Activated CD4-positive, alpha-beta T cell treated with anti-CD3 and anti-CD28 coated beads for 1 hour (primary cell): ENCODE results near the gene DNAH1.

Experiments
- DNase-seq: peaks from one replicate; pipeline ENCODE4 v3.0.0-alpha.2; 2020

DNAH1 gene

GRCh38 chr3:52437326-52438103 lies 121.4 kb downstream of the DNAH1 start:
- DNase-seq: no peak

DNA sequence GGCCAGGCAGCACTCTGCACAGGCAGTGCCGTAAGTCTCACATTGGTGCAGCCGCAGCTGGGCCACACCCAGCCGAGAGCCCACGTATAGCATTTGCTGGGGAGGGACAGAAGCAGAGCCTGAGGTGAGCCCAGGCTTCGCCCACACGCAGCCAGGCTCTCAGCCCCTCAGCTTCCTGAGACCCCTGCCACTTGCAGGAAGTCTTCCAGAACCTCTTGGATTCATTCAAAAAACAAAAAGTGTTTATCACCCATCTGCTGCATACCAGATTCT lies 121.9 kb downstream of the DNAH1 start:
- no peak for DNase-seq

- no peak for DNase-seq
Observed at GRCh38 chr3:52438579-52439425, 122.7 kb downstream of the DNAH1 start.

DNA sequence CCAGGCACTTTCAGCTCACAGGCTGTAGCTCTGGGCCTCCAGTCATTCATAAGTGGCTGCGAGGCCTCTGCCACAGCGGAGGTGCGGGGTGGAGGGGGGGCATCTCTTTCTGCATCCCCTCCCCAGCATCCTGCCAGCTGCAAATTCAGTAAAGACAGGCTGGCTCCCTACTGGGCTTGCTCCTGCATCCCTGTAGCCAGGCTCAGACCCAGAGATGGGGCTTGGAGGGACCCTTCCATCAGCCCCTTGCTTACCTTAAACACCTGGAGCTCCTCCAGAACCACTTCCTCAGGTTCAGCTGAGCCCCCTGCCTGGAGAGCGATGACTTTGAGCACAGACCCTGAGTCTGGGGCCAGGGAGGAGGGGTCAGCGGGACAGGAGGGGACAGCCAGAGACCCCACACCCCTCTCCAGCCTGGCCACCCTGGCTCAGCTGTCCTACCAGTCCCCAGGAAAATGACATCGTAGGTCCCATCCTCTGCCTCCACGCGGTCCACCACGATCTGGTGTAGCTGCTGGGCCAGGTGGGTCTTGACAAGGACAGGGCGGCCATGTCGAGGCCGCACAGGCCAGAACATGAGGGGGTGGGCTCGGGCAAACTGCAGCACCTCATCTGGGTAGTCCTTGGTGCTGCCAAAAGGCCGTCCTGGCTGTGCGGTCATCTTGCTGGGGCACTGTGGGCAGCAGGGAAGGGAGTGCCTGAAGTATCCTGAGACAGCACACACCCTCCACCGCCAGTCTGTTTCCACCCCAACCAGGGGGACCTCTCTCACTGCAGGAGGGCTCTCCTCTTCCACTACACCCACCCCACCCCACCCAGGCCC lies 123.5 kb downstream of the DNAH1 start:
- no peak for DNase-seq

DNA sequence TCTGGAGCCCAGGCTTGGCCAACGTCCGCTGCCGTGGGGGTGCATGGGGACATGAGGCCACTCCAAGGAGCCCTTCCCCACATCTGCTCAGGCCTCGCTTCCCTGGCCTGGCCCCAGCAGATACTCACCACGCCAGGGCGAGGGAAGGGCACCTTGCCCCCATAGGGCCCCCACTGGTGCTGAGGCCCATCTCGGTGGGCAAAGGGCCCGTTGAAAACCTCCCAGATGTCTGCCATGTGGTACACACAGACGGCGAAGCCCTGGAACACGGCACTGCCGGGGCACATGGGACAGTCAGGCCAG lies 124.1 kb downstream of the DNAH1 start:
- no peak for DNase-seq

DNA sequence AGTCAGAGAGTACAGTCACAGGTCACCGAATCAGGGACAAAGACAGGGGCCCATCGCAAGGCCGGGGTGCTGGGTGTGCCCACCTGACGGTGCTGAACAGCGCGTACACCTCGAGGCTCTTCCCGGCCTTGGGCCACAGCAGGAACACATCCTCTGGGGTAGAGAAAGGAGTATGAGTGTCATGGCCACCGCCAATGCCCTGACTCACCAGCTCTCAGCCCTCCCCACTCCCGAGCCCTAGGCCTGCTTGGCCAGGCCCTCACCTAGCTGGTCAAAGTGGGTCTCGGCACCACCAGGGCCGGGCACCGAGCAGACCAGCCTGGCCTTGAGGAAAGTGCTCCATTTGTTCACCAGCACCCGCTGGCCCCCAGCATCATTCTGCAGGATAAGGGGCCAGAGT lies 124.6 kb downstream of the DNAH1 start:
- no peak for DNase-seq

DNA sequence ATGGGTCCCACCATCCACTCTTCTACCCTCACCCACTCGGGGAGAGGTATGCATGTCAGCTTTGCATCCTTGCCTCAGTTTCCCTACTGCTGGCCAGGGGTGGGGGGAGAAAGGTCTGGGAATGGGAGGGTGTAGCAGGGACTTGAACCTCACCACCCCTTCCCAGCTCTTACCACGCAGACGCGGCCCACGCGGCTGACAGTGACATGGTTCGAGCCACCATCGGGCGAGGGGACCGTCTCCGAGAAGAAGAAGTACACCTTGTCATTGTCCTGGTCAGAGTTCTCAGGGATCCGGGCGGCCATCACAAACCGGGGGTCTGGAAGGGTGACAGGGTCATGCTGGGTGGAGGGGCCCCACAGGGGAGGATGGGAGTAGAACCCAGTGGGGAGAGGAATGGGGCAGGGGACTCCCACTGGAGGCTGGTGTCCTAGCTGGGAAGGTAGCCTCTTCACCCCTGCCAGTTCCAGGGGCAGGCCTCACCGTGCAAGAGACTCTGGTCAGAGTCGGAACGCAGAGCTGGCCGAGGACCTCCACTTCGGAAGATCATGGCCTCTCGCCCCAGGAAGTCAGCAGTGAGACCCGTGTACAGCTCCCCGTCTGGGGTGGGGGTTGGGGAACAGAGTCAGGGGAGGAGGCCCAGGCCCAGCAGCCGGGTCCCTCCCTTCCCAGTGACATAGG lies 125.1 kb downstream of the DNAH1 start:
- no peak for DNase-seq

DNA sequence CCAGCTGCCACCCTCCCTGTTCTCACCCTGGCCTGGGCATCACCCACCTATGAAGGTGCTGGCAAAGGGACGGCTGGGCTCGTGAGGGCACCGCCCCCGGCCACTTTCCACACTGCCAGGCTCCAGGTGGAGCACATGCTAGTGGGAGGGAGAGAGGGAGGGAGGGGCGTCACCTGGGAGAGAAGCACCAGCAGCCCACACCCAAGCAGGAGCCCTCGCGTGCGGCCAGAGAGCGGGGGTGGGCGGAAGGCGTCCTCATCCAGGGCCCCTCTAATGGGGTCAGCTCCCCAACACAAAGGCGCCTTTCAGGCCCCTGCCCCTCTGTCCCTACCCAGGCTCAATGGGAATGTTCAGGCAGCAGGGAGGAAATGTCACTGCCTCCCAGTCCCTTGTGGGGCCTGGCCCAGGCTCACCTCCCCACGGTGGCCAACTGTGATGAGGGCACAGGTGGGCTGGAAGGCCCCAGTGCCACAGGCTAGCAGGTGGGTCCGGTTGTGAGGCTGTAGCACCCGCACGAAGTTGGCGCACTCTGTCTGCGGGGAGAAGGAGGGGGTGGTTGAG lies 125.7 kb downstream of the DNAH1 start:
- DNase-seq: no peak

DNA sequence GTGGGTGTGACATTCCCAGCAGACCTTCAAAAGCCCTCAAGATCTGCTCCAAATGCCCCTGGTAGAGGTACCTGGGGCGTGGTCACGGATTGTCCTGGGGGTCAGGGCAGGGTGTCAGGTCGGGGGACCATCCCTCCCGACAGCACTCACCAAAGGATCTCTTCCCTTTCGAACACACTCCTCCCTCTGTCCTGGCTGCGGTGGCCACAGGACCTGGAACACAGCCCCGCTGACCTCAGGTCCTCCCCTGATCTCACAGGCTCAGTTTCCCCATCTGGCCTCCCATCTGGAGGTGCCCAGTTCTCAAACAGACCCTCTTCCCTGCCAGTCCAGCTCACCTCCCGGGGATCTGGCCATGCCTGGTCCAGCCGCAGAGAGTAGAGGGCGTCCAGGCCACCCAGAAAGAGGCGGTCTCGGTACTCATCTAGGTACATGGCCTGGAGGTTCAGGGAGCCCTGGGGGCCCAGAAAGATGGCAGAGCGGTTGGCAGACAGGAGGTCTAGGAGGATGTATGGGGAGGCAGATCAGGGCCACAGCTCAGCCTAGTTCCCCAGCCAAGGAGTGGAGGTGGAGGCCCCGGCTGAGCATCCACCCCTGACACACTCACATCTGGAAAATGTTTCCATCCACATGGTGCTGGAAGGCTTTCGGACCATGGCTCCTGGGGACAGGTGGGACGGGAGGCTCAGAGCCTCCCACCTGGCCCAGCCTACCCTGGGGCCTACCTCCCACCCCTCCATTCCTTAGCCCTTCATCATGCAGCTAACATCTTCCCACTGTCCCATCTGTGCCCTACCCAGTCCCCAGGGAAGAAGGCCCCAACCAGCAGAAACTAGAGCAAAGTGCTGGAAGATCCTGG lies 126.5 kb downstream of the DNAH1 start:
- DNase-seq: no peak

- no peak for DNase-seq
Observed at GRCh38 chr3:52443268-52443610, 127.1 kb downstream of the DNAH1 start.

DNA sequence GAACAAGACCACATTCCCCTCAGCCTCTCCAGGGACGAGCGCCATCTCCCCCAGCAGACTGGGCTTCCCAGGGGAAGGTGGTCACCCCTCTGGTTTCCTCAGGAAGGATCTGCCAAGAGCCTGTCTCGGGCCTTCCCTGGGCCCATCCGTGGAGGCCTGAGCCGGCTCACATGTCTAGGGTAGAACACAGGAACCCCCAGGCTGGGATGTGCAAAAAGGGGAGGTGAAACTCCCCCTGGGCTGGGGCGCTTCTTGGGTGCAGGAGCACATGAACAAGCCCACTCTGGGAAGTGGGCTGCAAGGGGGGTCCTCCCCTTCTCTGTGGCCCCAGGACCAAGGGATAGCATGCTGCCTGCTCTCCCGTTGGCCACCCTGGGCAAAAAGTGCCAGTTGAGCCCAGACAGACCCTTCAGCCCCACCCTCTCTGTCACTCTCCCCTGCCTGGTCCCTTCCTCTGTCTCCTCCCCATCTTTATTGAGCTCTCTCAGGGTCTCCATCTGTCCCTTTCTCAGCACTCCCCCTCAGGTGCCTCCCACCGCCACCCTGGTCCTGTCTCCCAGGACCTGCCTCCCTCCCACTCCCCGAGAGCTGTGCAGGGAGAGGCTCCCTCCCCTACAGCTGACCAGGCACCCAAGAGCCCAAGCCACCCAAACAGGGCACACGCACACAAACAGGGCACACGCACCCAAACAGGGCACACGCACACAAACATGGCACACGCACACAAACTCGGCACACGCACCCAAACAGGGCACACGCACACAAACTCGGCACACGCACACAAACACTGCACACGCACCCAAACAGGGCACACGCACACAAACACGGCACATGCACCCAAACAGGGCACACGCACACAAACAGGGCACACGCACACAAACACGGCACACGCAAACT lies 127.9 kb downstream of the DNAH1 start:
- DNase-seq: no peak

GRCh38 chr3:52444860-52445793 lies 129.0 kb downstream of the DNAH1 start, which contains the start of gene SEMA3G:
Gene SEMA3G, minus strand, starts transcription at chr3:52445103. Its CDS starts 76 bp downstream, at chr3:52445027.
- peak; percentile 56 for DNase-seq

GRCh38 chr3:52446042-52446441 lies 129.9 kb downstream of the DNAH1 start:
- no peak for DNase-seq

DNA sequence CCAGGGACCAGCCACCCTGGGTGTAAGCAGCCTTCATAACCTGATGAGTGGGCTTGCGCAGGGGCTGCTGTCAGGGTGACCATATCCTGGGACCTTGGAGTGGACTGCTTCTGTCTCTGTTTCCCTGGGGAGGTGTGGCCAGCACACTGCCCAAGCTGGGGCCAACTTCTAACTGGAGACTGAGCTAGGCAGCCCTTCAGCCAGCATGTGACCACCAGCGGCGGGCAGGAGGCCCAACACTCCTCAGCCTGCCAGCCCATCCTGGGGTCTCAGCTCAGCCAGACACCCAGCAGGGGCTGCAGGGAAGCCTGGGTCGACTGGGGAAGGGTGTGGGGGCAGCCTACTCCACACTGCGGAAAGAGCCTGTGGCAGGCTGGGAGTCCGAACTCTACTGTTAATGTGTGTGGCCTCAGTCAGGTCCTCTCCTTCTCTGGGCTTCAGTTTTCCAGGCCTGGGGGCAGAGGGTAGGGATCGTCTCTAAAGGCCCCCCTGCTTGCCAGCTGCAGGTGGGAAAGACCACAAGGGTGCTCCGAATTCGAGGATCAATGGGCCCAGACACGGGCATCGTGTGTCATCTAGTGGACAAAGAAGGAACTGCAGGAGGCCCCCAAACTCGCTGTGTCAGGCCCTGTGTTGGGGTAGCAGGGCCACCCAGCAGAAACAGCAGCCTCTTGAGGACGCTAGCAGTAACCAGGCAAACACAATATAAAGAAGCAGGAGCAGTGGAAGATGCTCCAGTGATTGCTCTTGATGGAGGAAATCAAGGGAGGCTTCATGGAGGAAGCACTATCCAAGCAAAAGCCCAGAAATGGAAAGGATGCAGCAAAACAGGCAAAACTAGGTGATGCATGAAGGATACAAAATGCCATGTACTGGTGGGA lies 130.8 kb downstream of the DNAH1 start:
- peak; percentile 52 for DNase-seq

DNA sequence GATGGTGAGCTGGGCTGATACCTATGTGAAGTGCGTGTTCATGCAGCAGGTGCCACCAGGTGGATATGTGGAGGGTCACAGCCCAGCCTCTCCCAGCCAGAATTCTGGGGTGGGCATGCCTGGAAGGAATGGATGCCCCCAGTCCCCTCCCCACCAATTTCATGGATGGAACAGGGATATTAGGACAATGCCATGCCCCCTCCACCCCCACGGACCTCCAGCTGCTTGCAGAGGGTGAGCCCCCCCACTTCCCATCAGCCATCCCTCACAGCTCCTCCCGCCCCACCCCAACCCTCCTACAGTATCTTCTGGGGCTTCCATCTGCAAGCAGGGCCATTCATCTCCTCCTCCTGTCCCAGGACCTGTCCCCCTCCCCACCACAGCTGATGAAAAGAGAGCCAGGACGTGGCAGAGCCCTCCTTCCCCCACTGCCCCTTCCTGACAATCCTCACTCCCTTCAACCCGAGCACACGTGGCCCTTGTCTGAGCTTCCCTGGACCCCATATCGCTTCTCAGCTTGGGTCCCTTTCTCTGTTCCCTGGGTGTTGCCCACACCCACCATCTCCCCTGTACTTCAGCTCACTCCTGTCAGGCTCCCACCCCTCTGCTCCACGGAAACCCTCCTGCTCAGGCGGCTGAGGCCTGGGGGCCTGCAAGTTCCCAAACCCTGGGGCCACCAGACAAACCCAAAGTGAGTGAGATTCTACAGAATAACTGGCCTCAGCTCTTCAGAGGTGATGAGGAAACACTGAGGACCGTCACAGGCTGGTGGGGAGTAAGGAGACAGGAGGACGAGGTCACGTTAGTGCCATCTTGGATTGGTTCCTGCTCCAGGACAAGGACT lies 131.6 kb downstream of the DNAH1 start:
- DNase-seq: no peak
